ENCODE results near the gene ARFGAP1. TPM values are rescaled to one million over a fixed set of nuclear protein-coding genes. Genes with fewer than 3 reads are reported as not detected.
"Not testable (repeated sequence)": the region's sequence is repeated elsewhere in the genome, so short reads cannot be mapped to it uniquely, and the experiment has no call there.

ARFGAP1 gene
- total RNA-seq, 1 donor from 2014 or later = 25.3 TPM

DNA sequence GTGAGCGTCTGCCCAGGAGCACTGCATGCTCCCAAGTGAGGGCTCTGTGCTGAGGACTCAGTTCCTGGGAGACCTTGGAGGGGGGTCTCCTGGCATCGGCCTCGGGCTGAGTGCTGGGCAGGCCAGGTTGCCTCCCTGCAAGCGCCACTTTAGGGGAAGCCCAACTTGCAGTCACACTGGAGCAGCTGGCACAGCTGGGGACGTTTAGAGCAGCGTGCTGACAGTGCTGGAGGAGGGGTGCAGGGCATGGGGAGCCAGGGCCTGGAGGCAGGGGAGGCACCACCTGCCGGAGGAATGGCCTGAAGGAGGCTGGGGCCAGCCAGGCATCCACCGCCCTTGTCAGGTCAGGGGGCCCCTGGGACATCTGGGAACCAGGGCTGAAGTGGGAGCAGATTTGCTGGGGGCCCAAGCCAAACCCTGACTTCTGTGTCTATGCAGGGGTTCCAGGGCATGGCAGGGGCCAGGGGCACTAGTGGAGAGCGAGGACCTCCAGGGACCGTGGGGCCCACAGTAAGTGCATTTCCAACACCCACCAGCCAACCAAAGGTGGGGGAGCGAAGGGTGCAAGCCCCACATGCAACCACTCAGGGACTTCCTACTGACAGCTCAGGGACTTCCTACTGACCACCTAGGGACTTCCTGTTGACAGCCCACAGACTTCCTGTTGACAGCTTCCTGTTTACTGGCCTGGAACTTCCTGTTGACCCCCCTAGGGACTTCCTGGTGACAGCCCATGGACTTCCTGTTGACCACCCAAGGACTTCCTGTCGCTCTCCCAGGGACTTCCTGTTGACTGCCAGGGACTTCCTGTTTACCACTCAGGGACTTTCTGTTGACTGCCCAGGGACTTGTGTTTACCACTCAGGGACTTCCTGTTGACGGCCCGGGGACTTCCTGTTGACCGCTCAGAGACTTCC lies 54.0 kb downstream of the ARFGAP1 start:
- DNase-seq (ENCODE audit: low spot score in 2 of 2) (no peak), FAIRE-seq (no peak)

DNA sequence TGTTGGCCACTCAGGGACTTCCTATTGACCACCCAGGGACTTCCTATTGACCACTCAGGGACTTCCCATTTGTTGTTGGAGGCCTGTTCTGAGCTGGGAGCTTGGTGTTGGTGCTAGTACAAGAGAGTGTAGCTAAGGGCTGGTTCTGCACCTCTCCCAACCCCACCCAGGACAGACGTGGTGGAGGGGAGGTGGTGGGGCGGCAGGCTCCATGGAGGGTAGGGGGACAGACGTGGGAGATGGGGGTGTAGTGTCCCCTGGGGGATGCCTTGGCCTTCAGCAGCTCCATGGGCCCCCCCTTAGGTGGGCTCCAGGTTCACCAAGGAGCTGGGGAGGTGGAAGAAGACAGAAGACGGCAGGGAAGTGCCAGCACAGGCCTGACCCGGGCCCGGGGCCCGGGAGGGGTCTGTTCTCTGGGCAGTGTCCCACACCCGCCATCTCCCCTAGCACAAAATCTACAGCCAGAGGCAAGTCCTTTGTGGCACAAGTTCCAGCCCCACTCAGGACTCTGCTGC lies 54.7 kb downstream of the ARFGAP1 start:
- FAIRE-seq = no peak
- no peak for DNase-seq (ENCODE audit: low spot score in 2 of 2)

- FAIRE-seq = no peak
- no peak for DNase-seq (ENCODE audit: low spot score in 2 of 2)
Observed at GRCh38 chr20:63328026-63328700, 55.5 kb downstream of the ARFGAP1 start.

GRCh38 chr20:63328718-63329275 lies 56.2 kb downstream of the ARFGAP1 start:
- FAIRE-seq (no peak), DNase-seq (ENCODE audit: low spot score in 2 of 2) (no peak)

- no peak for FAIRE-seq
- no peak for DNase-seq (ENCODE audit: low spot score in 2 of 2)
Observed at GRCh38 chr20:63329331-63330083, 56.9 kb downstream of the ARFGAP1 start.

- DNase-seq (ENCODE audit: low spot score in 2 of 2) (no peak), FAIRE-seq (no peak)
Observed at GRCh38 chr20:63330084-63330760, 57.6 kb downstream of the ARFGAP1 start.

GRCh38 chr20:63330940-63331339 lies 58.3 kb downstream of the ARFGAP1 start:
- FAIRE-seq (no peak), DNase-seq (ENCODE audit: low spot score in 2 of 2) (no peak)

- no peak for FAIRE-seq
- DNase-seq (ENCODE audit: low spot score in 2 of 2) = no peak
Observed at GRCh38 chr20:63331741-63332400, 59.3 kb downstream of the ARFGAP1 start.

GRCh38 chr20:63332488-63333240 lies 60.1 kb downstream of the ARFGAP1 start:
- FAIRE-seq = no peak
- DNase-seq (ENCODE audit: low spot score in 2 of 2) = no peak

- FAIRE-seq (no peak), DNase-seq (ENCODE audit: low spot score in 2 of 2) (no peak)
Observed at GRCh38 chr20:63333241-63333836, 60.7 kb downstream of the ARFGAP1 start.

DNA sequence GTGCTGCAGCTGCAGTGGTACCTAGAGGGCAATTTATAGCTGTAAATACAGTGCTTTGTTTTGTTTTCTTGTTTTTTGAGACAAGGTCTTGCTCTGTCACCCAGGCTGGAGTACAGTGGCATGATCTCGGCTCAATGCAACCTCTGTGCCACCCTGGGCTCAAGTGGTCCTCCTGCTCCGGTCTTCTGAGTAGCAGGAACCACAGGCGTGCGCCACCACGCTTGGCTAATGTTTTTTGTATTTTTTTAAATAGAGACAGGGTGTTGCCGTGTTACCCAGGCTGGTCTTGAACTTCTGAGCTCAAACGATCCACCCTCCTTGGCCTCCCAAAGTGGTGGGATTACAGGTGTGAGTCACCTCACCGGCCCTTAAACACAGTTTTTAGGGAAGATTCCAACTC lies 61.7 kb downstream of the ARFGAP1 start:
- FAIRE-seq = no peak
- no peak for DNase-seq (ENCODE audit: low spot score in 2 of 2)

DNA sequence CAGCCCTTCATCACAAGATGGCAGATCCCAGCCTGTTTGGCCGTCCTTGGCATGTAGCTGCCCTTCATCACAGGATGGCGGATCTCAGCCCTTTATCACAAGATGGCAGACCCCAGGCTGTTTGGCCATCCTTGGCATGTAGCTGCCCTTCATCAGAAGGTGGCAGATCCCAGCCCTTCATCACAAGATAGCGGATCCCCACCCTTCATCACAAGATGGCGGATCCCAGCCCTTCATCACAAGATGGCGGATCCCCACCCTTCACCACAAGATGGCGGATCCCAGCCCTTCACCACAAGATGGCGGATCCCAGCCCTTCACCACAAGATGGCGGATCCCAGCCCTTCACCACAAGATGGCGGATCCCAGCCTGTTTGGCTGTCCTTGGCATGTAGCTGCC lies 62.4 kb downstream of the ARFGAP1 start:
- not testable (repeated sequence) for DNase-seq (ENCODE audit: low spot score in 2 of 2); FAIRE-seq

DNA sequence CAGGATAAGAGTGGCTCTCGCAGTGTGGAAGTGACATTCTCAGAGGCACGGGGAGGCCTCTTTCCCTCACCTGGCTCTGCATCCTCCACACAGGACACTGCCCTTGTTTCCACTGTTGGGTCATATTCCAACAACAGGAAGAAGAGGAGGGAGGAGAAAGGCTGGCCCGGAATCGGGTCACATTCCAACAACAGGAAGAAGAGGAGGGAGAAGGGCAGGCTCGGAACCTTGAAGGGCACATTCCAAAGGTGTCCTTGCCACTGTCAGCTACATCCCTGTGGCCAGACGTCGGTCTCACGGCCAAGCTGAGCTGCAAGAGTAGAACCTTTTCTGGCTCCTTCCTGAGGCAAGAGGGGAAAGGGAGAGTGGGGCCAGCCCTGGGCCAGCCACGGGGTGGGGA lies 63.1 kb downstream of the ARFGAP1 start:
- DNase-seq (ENCODE audit: low spot score in 2 of 2) (no peak), FAIRE-seq (no peak)

DNA sequence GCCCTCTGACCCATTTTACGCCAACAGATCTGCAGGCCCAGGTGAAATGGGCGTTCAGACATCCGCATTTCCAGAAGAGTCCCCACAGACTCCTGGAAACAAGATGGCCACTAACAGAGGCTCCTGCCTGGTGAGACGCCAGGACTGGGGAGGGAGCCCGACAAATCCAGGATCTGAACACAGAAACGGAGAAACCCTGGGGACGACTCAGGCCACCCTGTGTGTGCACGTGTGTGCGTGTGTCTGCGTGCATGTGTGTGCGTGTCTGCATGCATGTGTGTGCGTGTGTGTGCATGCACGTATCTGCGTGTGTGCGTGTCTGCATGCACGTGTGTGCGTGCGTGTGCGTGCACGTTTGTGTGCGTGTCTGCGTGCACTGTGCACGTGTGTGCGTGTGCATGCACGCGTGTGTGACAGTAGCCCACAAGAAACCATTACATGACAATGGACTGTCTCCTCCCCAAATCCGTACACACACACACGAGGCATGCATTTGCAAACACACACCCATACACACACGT lies 63.7 kb downstream of the ARFGAP1 start:
- FAIRE-seq = no peak

DNA sequence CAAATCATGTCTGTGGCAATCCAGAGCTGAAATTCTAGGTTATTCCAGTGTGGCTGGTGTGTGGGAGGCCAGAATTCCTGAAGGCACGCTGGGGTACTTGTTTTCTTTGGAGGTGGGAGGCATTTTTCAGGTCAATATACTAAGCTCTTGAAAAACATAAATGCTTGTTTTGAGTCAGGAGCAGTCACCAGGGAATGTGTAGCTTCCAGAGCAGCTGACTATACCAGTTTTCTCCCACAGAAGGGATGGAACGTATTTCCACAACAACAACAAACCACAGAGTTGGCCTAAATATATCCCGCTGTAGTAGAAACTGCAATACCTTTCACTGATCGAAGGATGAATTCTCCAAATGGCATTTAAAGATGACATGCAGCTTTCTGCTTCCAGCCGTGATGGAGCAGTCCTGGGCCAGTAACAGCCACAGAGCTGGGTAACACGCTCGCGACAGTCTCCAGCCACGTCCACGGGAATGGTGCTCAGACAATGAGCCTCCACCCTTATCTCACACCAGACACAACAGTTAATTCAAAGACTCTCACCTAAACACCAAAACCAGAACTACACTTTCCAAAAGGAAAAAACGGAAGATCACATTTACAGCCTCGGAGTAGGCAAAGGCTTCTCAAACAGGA lies 65.3 kb downstream of the ARFGAP1 start:
- FAIRE-seq = no peak
- no peak for DNase-seq (ENCODE audit: low spot score in 2 of 2)

More for the DNA sequence above, 63.7 kb downstream of the ARFGAP1 start:
- no peak for DNase-seq (ENCODE audit: low spot score in 2 of 2)

Measured in frontal cortex (tissue), 4 donors.